SHP77 treated with DMSO at 0.1 percent for 48 hours (cell line): Measurements from ENCODE around the gene DCUN1D3.
"Not testable (repeated sequence)": the region's sequence is repeated elsewhere in the genome, so short reads cannot be mapped to it uniquely, and the experiment has no call there.

Source experiments
- DNase-seq: peaks from one replicate; lab custom pipeline; 2025; lab: John Stamatoyannopoulos, UW

Gene DCUN1D3

DNA sequence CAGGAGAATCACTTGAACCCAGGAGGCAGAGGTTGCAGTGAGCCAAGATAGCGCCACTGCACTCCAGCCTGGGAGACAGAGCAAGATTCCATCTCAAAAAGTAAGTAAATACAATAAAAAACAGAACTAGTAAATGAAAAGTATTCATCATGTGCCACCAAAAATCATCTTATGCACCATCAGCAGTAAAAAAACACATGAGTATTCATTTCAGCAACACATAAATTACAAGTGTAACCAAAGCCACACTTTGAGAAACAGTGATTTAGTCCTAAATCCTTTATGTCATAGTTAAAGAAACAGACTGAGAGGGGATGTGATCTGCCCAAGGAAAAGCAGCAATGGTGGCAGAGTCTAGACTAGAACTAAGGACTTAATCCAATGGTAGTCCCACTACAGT lies 13.0 kb downstream of the DCUN1D3 start:
- DNase-seq, result no peak

DNA sequence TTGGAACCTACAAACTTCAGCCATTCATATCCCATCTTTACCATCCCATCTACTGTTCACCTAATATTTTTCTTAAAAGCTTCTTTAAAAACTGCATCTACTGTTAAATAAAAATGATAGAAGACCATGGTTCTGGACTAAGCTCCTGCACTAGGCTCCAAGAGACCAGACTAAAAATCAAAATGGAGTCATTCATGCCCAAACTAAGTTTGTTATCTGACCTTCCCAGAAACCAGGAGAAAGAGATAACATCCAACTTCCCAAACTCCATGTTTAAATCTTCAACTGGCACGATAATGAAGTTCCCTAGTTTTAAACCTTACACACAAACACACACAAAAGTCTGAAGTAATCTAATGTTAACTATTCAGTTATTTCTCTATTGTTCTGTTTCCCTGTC lies 13.8 kb downstream of the DCUN1D3 start:
- DNase-seq, result no peak

DNA sequence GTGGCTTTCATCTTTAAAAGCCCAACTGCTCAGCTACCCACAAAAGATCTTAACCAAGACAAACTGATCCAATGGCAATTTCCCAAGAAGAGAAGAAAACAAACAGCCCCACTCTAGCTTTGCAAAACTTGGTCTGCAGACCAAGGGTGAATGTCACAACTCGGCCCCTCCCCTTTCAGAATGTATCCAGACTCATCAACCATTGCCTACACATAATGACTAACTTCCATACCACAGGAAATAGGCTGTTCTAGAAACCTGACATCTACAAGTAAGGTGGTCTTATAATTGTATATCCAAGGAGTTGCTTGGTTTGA lies 16.0 kb downstream of the DCUN1D3 start:
- DNase-seq, result no peak

GRCh38 chr16:20883554-20884239 lies 16.5 kb downstream of the DCUN1D3 start:
- DNase-seq, result no peak

GRCh38 chr16:20881503-20881878 lies 18.7 kb downstream of the DCUN1D3 start:
- DNase-seq, result no peak

- DNase-seq, result no peak
These were observed 19.2 kb downstream of the DCUN1D3 start for GRCh38 chr16:20880867-20881502.

- DNase-seq, result no peak
These were observed 20.8 kb downstream of the DCUN1D3 start for GRCh38 chr16:20879175-20880040.

DNA sequence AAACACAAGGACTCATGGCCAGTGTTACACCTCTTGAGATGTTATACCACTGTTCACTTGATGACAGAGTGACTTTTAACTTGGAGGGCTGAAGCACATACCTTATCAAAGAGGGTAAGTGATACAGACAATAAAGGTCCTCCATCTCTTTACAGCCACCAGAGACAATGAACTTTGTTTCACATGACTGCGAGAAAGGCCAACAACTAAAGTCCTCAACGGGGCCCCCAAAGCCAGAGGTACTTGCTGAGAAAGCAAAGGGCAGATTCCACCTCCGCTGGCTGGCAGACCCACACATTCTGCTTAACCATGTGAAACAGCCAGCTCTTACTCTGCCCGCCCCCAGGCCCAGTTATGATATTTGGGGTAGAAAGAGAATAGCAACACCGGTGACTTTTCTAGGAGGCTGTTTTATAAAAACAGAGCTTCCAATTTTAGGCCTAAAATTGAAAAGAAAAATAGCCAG lies 21.4 kb downstream of the DCUN1D3 start:
- DNase-seq, result no peak

GRCh38 chr16:20875355-20875650 lies 24.9 kb downstream of the DCUN1D3 start:
- DNase-seq, result no peak

GRCh38 chr16:20874088-20874581 lies 26.0 kb downstream of the DCUN1D3 start:
- no peak for DNase-seq

- DNase-seq, result no peak
These were observed 26.8 kb downstream of the DCUN1D3 start for GRCh38 chr16:20873331-20873730.

DNA sequence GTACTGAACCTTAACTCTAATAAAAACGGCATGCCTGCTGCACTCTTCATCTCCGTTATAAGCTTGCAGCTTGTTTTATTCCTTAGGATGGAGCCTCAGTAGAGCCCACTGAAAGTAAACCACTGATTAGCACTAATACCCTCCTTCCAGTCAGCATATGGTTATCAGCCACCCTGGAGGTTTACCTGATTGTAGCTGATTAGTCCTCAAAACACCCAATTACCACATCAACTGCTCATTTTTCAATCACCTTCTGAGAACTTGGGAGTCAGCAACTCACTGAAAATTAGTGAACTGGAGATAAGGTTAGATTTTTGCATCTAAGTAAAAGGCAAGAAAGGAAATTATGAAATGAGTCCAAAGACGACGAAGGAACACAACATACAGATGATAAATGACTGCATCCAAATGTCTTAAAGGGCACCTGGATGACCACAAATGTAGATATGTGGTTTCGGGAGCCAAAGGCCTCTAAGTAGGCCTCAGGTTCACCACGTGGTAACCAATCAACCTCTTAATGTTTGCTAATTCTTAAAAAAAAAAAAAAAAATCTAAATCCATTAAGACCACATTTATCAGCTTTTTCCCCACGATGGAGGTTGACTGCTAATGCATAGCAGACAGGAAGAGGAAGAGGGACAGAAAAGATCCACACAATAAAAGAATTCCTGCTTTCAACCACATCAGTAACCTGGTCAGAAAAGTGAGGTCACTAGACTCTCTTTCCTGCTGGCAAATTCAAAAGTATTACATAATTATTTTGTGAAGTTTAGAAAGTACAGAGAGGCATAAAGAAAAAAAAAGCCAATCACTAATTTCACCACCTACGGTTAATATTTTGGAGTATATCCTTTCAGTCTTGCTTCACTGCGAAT lies 28.0 kb downstream of the DCUN1D3 start:
- DNase-seq, result no peak

GRCh38 chr16:20871258-20871657 lies 28.9 kb downstream of the DCUN1D3 start:
- DNase-seq, result no peak

DNA sequence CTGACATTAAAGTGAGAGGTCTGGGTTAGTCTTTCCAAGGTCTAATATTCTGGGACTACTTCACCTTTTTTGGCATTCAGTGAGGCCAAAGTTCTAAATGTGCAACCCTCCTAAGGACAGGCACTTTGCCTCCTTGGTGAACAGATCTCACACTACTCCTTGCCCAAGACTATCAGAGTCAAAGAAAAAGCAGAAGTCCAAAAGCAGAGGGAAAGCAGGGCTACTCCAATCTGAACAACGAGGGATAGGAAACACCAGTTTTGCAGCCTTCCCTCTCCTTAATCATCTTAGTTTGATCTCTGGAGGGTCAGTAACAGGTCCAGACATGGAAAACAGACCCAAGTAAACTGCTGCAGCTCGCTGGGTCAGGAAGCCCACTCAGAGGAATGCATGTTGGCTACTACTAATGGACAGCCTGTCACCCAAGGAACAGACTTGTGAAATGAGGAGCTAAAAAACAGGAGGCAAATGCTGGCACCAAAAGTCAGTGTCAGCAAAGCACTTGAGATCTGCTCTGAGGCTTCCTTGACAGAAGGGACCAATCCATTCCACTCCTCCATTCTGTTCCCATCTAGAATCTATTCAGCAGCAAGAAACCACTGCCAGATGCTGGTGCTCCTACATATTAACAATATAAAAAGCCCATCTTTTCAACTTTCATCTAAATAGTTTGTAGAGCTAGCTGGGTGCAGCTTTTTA lies 29.9 kb downstream of the DCUN1D3 start:
- no peak for DNase-seq

GRCh38 chr16:20868890-20869289 lies 31.3 kb downstream of the DCUN1D3 start:
- no peak for DNase-seq

DNA sequence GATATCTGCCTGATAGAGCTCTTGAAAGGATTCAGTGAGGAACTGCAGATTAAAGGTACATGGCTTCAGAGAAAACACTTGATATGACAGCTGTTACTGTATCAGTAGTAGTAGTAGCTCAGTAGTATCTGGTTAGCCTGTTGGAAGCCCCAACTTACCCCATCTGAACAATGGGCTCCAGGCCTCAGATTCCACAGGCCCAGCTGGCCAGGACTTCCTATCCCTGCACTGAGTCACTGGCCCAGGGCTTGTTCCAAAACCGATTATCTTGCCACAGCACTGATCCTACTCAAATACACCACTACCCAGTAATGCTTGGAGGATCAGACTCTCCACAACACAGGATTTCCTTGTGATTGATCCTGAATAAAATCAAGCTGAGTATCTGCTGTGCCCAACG lies 32.6 kb downstream of the DCUN1D3 start:
- DNase-seq, result no peak

DNA sequence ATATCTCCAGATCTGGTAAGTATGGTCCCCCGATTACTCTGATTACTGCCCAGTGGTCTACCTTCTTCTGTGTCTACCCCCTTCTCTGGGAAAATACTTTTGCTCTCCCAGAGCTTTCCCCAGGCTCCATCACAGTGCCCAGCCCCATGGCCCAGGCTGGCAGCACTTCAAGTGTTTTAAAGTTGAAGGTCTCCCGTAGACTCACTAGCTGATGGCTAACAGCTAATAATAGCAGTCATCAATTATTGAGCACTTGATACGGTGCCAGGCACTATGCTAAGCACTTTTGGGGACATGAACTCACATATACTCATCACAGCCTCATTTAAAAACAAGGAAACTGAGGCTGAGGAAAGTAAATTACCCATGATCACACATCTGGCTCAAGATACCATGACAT lies 33.4 kb downstream of the DCUN1D3 start:
- no peak for DNase-seq

DNA sequence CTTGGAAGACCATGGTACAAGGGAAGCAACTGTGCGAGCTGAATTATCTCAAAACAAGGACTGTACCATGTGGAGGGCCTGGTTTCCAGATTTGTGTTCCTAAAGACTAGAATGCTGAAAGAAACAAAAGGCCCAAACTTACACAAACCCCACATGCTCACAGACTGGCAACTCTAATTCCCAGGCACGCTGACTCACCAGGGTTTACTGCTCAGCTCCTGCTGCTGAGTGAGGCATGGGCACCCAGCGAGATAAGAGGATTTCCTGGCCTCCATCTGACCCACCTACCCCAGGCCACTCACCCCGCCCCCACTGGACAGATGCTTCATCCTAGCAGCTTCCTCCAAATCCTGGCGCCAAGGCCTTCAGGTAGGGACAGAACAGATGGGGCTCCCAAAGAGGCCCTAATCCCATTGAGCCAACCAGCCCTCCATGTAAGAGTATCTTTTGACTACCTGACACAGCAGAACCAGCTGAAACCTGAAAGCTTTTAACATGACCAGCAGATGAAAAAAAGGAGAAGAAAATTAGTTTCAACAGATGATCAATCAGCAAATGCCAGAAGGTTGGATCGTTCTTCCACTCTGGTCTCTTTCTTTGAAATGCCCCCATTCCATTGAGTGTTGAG lies 33.9 kb downstream of the DCUN1D3 start:
- no peak for DNase-seq

DNA sequence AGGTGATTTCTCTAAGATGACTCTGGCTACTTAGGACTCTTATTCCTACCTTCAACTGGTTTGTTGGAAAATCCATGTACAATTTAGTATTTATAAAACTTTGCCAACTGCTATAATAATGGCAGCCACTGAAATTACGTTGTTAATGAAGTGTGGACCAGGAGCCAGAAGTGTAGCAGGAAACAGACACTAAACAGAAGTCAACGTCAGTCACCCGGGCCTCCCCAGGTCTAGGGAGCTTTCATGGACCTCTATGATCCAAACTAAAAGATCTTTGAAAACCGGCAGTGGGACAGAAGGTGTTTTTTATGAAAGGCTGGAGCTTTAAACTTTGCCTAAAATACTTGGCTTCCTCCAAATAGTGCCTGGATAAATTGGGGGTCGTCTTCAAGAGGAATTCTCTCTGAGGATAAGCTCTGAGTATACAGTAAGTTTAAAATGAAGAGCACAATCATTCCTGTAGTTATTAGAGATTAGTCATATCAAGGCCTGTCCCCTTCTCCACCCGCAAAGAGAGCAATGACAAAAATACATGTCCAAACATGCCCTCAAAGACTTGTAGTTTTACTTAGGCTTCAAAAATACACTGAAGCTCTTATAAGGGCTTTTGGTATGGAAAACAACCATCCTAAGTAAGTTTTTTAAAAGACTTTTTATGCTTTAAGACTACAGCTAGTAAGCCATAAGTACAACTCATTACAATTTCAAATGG lies 34.6 kb downstream of the DCUN1D3 start:
- no peak for DNase-seq

- not testable (repeated sequence) for DNase-seq
These were observed 35.8 kb downstream of the DCUN1D3 start for GRCh38 chr16:20864376-20864775.
